PFSK-1 (cell line): ENCODE results near the gene AP2B1.

ENCODE experiments used
- FOXP2 ChIP-seq: optimal IDR thresholded peaks from 2 replicates; pipeline ENCODE3; 2011; ENCODE audit warnings: borderline replicate concordance, control low read depth, inconsistent platforms; ENCODE audit not compliant: insufficient read depth; ENCODE audit errors: extremely low read length, extremely low read depth
- POLR2AphosphoS5 ChIP-seq: IDR thresholded peaks from 2 replicates; pipeline ENCODE4 v1.6.1; 2012; ENCODE audit warnings: low read depth, mild to moderate bottlenecking, control low read depth, low read length, moderate library complexity
- SIN3A ChIP-seq: IDR thresholded peaks from 2 replicates; pipeline ENCODE4 v1.6.1; 2012; ENCODE audit warnings: mild to moderate bottlenecking, low read length, moderate library complexity, borderline replicate concordance; ENCODE audit not compliant: insufficient read depth
- TAF1 ChIP-seq: IDR thresholded peaks from 2 replicates; pipeline ENCODE4 v1.6.1; 2012; ENCODE audit warnings: low read length, control low read depth, borderline replicate concordance; ENCODE audit not compliant: insufficient read depth
- TF ChIP-seq, protein P1 (sequence below), 2 experiments: IDR thresholded peaks; 2 replicates each; pipeline versions ENCODE4 v1.6.1 to v1.8.0; 2011 to 2012; ENCODE audit warnings: low read depth in 2 of 2, low read length in 2 of 2, control low read depth in 1 of 2, inconsistent platforms in 1 of 2, mild to moderate bottlenecking in 1 of 2, moderate library complexity in 1 of 2; ENCODE audit not compliant: insufficient read depth in 1 of 2

The AP2B1 gene

DNA sequence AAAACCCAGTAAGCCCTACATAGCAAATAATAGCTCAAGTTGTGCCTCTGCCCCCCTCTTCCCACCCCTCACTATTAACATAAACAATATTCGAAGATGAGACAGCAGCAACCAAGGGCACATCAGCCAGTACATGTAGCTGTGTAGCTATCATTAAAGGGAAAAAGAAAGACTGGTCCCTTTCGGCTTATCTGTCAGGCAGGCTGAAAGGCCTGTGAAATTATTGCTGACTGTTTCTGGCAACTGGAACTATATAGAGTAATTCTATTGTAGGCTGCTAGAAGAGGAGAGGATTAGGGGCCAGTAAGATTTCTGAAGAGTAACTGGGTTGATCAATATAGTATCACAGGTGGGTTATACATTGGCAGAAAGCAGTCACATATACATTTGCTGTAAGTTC lies 107.8 kb downstream of the AP2B1 start:
- TF ChIP-seq SIN3A (no peak), FOXP2 (no peak), POLR2AphosphoS5 (no peak), TAF1 (no peak)
- TF ChIP-seq, protein P1, sequence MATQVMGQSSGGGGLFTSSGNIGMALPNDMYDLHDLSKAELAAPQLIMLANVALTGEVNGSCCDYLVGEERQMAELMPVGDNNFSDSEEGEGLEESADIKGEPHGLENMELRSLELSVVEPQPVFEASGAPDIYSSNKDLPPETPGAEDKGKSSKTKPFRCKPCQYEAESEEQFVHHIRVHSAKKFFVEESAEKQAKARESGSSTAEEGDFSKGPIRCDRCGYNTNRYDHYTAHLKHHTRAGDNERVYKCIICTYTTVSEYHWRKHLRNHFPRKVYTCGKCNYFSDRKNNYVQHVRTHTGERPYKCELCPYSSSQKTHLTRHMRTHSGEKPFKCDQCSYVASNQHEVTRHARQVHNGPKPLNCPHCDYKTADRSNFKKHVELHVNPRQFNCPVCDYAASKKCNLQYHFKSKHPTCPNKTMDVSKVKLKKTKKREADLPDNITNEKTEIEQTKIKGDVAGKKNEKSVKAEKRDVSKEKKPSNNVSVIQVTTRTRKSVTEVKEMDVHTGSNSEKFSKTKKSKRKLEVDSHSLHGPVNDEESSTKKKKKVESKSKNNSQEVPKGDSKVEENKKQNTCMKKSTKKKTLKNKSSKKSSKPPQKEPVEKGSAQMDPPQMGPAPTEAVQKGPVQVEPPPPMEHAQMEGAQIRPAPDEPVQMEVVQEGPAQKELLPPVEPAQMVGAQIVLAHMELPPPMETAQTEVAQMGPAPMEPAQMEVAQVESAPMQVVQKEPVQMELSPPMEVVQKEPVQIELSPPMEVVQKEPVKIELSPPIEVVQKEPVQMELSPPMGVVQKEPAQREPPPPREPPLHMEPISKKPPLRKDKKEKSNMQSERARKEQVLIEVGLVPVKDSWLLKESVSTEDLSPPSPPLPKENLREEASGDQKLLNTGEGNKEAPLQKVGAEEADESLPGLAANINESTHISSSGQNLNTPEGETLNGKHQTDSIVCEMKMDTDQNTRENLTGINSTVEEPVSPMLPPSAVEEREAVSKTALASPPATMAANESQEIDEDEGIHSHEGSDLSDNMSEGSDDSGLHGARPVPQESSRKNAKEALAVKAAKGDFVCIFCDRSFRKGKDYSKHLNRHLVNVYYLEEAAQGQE (IDR thresholded peaks at IDR 0.05; ENCODE audit: insufficient read depth in 1 of 2, low read depth in 2 of 2, low read length in 2 of 2) = no peak

DNA sequence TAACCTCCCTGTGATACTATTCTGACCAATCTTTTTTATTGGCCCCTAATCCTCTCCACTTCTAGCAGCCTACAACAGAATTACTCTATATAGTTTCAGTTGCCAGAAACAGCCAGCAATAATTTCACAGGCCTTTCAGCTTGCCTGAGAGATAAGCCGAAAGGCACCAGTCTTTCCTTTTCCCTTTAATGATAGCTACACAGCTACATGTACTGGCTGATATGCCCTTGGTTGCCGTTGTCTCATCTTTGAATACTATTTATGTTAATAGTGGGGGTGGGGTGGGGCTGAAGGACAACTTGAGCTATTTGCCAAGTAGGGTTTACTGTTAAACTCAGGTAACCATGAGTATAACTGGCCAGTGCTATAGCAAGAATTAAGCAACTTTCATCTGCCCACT lies 108.5 kb downstream of the AP2B1 start:
- TF ChIP-seq, protein P1 (IDR thresholded peaks at IDR 0.05; ENCODE audit: insufficient read depth in 1 of 2, low read depth in 2 of 2, low read length in 2 of 2) = no peak
- TF ChIP-seq POLR2AphosphoS5 (no peak), TAF1 (no peak), SIN3A (no peak), FOXP2 (no peak)

DNA sequence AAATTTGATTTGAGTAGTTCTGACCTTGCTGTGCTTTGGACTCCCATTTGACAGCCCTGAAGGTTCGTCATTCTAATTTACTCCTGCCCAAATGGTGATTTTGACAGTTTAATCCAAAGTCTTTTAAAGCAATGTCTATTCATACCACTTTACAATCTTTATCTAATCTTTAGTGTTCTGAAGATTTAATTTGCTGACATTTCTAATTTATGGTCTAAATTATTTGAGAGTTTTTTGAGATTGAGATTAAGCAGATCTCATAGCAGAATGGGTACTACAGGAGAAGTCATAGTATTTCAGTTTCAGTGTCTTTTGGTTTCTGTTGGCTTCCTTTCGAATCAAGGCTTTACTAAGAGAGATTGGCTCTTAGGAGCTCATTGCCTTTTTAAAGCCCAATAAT lies 111.7 kb downstream of the AP2B1 start:
- TF ChIP-seq, protein P1 (IDR thresholded peaks at IDR 0.05; ENCODE audit: insufficient read depth in 1 of 2, low read depth in 2 of 2, low read length in 2 of 2) = no peak
- TF ChIP-seq TAF1 (no peak), POLR2AphosphoS5 (no peak), SIN3A (no peak), FOXP2 (no peak)

DNA sequence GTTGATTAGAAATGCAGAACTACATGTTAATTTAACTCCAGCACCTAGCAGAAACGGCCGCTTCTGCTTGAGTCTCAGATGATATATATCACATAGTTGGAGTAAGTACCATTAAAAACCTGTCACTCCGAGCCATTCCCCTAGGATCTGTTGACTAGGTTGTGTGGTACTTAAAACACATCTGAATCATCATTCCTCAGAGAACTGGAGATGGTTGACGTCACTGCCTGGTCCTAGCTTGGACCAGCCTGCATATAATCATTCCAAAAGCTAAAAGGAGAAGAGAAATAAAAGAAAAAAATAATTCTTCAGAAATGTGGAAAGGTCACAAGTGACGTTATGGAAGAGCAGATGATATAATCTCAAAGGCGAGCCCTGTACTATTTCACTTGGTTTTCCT lies 113.0 kb downstream of the AP2B1 start:
- TF ChIP-seq, protein P1 (IDR thresholded peaks at IDR 0.05; ENCODE audit: insufficient read depth in 1 of 2, low read depth in 2 of 2, low read length in 2 of 2) = no peak
- TF ChIP-seq FOXP2 (no peak), TAF1 (no peak), POLR2AphosphoS5 (no peak)

DNA sequence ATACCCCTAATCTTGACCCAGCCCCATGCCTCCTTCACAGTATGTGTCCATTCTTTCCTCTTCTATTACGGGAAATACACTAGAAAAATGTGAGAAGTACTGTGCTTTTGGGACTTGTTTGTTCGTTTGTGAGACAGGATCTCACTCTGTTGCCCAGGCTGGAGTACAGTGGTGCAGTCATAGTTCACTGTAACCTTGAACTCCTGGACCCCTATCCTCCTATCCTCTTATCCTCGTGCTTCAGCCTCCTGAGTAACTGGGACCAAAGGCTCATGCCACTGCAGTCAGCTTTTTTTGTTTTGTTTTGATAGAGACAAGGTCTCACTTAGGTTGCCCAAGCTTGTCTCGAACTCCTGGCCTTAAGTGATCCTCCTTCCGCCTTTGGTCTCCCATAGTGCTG lies 114.4 kb downstream of the AP2B1 start:
- no peak for TF ChIP-seq FOXP2
- TF ChIP-seq TAF1 = no peak
- TF ChIP-seq SIN3A = no peak
- TF ChIP-seq, protein P1 (IDR thresholded peaks at IDR 0.05; ENCODE audit: insufficient read depth in 1 of 2, low read depth in 2 of 2, low read length in 2 of 2) = no peak
